HG03457 (cell line): ENCODE results near the gene GPR180.

Experiments used
- ATAC-seq: cut with Tn5 transposase; IDR thresholded peaks from one replicate; pipeline ENCODE4 v1.9.1; 2021; ENCODE audit warnings: moderate number of reproducible peaks; ENCODE audit not compliant: unreplicated experiment

GPR180 gene

GRCh38 chr13:94640721-94641120, 39.1 kb downstream of the GPR180 start:
- no peak for ATAC-seq

GRCh38 chr13:94641409-94641941, 39.8 kb downstream of the GPR180 start:
- no peak for ATAC-seq

DNA sequence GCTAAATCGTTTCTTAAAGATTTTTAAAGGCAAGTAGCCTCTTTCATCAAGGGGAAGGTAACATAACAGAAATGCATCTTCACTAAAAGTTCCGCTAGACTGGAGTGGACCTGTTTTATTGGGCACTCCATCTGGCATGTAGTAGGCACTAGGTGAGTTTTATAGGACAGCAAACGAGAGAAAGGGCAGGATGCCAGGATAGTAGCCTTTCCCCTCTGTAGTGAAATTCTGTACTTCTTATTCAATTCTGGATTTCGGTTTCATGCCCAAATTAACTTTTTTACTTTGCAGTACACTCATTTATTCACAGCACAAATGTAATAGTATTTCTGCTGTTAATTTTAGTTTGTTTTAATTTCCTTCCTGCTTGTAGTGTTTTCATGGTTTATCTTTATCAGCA, 45.2 kb downstream of the GPR180 start:
- ATAC-seq = no peak

- ATAC-seq = no peak
Observed at GRCh38 chr13:94656176-94656575, 54.5 kb downstream of the GPR180 start.

GRCh38 chr13:94656766-94657165, 55.1 kb downstream of the GPR180 start:
- no peak for ATAC-seq

DNA sequence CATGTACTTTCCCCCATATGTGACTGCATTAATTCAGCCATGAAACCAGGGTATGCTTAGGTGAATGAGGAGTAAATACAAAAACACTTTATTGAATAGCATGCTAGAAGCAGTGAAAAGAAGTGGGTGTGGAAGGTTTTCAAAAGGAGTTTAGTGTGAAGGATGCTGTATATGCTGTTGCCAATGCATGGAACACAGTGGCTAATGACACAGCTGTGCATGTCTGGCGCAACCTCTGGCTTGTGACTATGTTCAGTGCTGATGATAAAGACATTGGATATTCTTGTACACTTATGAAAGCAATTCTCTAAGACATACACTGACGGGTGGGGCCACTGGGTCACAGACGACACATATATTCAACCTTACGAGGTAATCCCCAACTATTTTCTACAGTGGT, 55.5 kb downstream of the GPR180 start:
- no peak for ATAC-seq

DNA sequence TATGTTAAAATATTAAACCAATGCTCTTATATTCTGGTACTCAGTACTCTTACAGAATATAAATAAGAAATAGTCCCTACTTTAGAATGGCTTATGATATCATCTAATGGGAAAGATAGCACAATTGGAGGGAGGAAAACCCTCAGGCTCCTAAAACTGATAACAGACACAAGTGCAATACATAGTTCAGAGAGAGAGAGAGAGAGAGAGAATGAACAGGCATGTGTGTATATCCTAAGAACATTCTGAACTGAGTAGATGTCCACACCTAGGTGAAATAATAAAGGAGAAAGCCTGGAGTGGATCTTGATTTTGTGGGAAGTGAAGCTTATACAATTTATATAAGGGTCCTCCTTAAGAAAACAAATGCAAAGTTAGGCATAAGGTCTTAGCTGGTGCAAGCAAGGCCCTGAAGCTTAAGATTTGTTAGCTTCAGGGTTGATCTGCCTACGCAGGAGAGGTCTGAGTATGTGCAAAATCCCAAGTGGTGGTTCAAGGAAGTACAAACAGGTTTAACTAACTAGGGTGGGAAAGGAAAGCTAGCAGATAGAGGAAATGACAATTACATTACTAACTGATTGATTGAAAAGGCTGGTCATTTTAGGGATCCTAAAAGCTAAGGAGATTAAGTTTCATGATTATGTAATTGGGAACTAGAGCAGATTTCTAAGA, 57.4 kb downstream of the GPR180 start:
- ATAC-seq = no peak

- ATAC-seq = no peak
Observed at GRCh38 chr13:94659598-94659946, 57.9 kb downstream of the GPR180 start.

- ATAC-seq = no peak
Observed at GRCh38 chr13:94660695-94661326, 59.2 kb downstream of the GPR180 start.

DNA sequence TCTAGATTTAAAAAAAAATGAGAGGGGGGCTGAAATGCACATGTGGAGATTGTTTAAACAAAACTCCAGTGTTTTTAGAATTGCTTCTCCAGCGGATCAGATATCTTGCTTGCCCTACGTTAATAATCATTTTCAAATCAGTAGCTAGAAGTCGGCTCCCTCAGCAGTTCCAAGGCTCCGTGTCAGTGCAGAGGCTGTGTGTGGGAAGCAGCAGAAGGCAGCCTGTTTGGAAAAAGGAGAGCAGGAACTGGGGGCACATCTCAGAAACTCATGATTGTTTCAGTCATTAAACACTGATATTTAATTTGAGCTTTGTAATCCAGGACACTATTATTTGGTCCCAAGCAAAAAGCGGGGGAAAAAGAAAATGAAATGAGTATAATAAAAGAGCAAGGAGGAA, 59.7 kb downstream of the GPR180 start:
- no peak for ATAC-seq

- no peak for ATAC-seq
Observed at GRCh38 chr13:94662274-94662945, 60.8 kb downstream of the GPR180 start.

GRCh38 chr13:94664889-94665288, 63.2 kb downstream of the GPR180 start:
- ATAC-seq = no peak

DNA sequence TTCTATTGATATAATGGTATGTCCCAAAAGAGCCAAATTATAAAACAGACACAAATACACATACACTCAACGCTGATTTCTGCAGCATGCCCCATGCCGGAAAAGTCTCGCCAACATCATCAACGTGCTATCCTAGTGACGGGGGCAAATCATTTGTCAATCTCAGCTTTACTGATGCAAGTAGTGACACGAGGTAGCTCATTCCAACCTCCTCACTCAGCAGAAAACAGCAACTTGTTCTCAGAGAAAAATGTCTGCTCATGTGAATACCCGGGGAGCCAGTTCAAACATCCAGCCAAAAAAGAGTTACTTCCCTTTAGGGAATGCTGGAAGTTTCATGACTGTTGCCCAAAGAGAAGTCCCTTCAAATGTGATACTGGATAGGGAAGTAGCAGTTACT, 64.4 kb downstream of the GPR180 start:
- ATAC-seq = no peak

DNA sequence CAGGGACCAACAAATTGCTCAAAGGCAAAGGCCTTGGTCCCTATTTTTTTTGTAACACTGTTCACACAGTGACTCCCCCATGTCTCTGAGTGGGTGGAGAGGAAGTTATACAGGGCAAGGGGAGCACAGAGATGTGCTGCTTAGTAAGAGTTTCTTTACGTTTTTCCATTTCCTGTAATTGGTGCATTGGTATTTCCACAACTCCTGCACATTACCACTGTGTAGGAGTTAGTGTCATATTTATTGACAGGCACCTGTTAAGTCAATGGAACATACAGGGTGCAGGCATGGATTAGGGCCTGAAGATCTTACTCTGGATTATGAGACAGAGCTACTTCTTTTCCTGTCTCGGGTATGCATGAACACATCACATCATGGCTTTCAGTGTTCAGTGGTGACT, 65.5 kb downstream of the GPR180 start:
- ATAC-seq = no peak

DNA sequence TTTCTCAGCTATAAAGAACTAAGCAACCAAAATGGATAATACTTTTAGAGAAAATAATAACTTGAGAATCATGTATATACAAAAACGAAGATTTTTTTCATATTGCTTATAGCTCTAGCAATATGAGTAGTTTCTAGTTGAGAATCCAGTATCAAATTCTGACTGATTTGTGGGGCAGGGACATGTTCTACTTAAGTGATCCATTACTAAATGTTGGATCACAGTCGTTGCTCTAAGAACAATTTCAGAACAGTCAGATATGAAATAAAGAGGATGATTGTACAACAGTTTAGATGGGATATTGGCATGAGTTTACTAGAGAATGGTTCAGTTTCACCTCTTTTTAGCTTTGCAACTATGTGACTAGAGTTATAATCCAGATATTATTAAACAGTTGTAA, 70.7 kb downstream of the GPR180 start:
- no peak for ATAC-seq

- ATAC-seq = no peak
Observed at GRCh38 chr13:94673851-94674250, 72.2 kb downstream of the GPR180 start.

GRCh38 chr13:94674609-94675348, 73.1 kb downstream of the GPR180 start:
- no peak for ATAC-seq

DNA sequence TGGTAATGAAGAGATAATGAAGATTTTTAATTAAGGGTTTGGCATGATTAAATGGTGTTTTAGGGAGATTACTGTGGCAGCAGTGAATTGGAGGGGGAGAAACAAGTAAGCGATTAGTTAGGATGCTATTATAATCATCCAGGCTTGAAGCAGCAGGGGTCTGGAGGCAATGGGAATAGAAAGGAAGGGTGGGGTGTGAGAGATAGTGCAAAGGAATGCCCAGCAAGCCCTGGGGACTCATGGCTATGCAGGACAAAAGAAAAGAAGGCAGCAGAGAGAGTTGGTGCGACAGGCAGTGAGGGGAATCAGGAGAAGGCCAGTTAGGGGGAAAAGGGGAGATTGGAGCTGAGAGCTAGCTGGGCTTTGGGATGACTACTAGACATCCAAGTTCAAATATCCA, 76.1 kb downstream of the GPR180 start:
- no peak for ATAC-seq

GRCh38 chr13:94678845-94679244, 77.2 kb downstream of the GPR180 start:
- no peak for ATAC-seq

DNA sequence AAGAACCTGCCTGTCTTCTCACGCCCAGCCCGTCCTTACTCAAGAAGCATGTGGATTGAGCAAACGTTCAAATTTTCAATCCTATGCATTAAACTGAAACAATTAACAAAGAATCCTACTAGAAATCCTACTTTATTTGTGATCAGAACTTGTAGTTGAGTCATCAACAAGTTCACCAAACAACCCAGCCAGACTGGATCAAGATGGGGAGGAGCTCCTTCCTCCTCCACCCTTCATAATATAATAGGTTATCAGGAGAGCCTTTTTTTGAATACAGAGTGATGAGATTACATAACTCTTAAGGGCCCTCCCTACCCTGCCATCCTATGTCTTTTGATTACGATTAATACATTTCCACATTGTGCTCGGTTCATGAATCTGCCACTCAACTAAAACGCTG, 78.0 kb downstream of the GPR180 start:
- ATAC-seq = no peak

GRCh38 chr13:94682229-94682628, 80.6 kb downstream of the GPR180 start:
- ATAC-seq = no peak

DNA sequence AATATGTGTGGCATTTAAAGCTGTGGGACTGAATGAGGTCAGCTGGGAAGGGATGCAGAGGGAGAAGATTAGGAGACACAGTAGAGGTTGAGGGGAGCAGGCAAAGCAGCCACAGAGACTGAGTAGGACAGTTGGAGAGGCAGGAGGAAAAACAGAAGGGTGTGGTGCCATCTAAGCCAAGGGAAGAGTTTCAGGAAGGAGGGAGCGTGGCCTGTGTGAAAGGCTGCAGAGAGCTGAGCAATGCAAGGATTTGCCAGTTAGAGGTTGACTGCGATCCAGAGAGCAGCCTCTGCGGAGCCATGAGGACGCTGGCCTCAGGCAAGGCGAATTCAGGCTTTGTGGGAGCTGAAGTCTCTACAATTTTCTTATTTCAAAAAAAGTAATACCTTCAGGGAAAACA, 81.8 kb downstream of the GPR180 start:
- no peak for ATAC-seq
